ENCODE measurements around the gene CCDC124. TPM values are rescaled to one million over a fixed set of nuclear protein-coding genes. Genes with fewer than 3 reads are reported as not detected.

The CCDC124 gene
- total and polyA plus RNA-seq, 3 experiments from 2014 or later = 65.7 to 195 (median 184) TPM

GRCh38 chr19:17922138-17922537 is 10.7 kb upstream of the CCDC124 start:
- POLR2A ChIA-PET = no interaction called here
- H3K4me3 ChIP-seq (ENCODE audit: low read length) = no peak overlapping the region
- H3K27ac Mint-ChIP-seq = peak overlapping the region in 1 of 8 donors; percentile 29
- H3K27ac ChIP-seq (ENCODE audit: low read depth, low read length) = no peak overlapping the region
- no peaks in the 10 kb centered on the region for H3K4me1 Mint-ChIP-seq
- no peak for DNase-seq
- H3K36me3 ChIP-seq (ENCODE audit: insufficient read depth, low read length) = no peaks in the 10 kb centered on the region
- H3K4me3 Mint-ChIP-seq = no peak overlapping the region
- CTCF ChIA-PET = interaction anchor here (1.9 kb wide), 1 partner anchor 10 kb away, joined by 3 read pairs; the partner anchor contains the start of gene CCDC124
- peaks cover 0 to 2% (median 0%) of the 10 kb centered on the region in 3 donors for H3K36me3 Mint-ChIP-seq
- H3K9me3 ChIP-seq (ENCODE audit: low read length) = no peaks in the 10 kb centered on the region
- peaks cover 0 to 4% (median 0%) of the 10 kb centered on the region in 5 donors for H3K9me3 Mint-ChIP-seq
- no peaks in the 10 kb centered on the region for H3K27me3 ChIP-seq (ENCODE audit: insufficient read depth, low read length, poor library complexity, severe bottlenecking)
- no peaks in the 10 kb centered on the region for H3K4me1 ChIP-seq (ENCODE audit: insufficient read depth, low read length)
- peaks cover 8 to 18% of the 10 kb centered on the region in 2 donors for H3K27me3 Mint-ChIP-seq

- Mint-ChIP-seq H3K4me3 (no peak overlapping the region), H3K4me1 (no peaks in the 10 kb centered on the region), H3K27me3 (peaks cover 4 to 11% of the 10 kb centered on the region in 2 donors), H3K9me3 (no peaks in the 10 kb centered on the region), H3K27ac (peak overlapping the region in 1 of 8 donors; percentile 52), H3K36me3 (peaks cover 0 to 2% (median 0%) of the 10 kb centered on the region in 3 donors)
- H3K9me3 ChIP-seq (ENCODE audit: low read length) = no peaks in the 10 kb centered on the region
- DNase-seq = no peak
- no peak overlapping the region for H3K4me3 ChIP-seq (ENCODE audit: low read length)
- ChIA-PET CTCF (no interaction called here), POLR2A (no interaction called here)
- H3K27ac ChIP-seq (ENCODE audit: low read depth, low read length) = no peak overlapping the region
- no peaks in the 10 kb centered on the region for H3K4me1 ChIP-seq (ENCODE audit: insufficient read depth, low read length)
- no peaks in the 10 kb centered on the region for H3K27me3 ChIP-seq (ENCODE audit: insufficient read depth, low read length, poor library complexity, severe bottlenecking)
- no peaks in the 10 kb centered on the region for H3K36me3 ChIP-seq (ENCODE audit: insufficient read depth, low read length)
These were observed 6.8 kb upstream of the CCDC124 start for GRCh38 chr19:17926044-17926443.

- Mint-ChIP-seq H3K27ac (peak overlapping the region in 1 of 8 donors; percentile 57), H3K27me3 (peaks cover 4 to 7% of the 10 kb centered on the region in 2 donors)
These were observed 3.8 kb upstream of the CCDC124 start for GRCh38 chr19:17929056-17929455.

GRCh38 chr19:17931532-17932191 is 1.2 kb upstream of the CCDC124 start:
- Mint-ChIP-seq H3K4me1 (peaks cover 14 to 31% (median 16%) of the 10 kb centered on the region in 3 donors), H3K4me3 (peak overlapping the region; percentile 63 to 92 (median 88)), H3K9me3 (no peaks in the 10 kb centered on the region), H3K36me3 (peaks cover 0 to 6% (median 0%) of the 10 kb centered on the region in 3 donors), H3K27ac (peak overlapping the region; percentile 17 to 80 (median 61)), H3K27me3 (no peaks in the 10 kb centered on the region)
- Histone ChIP-seq H3K9me3 (ENCODE audit: low read length) (no peaks in the 10 kb centered on the region), H3K36me3 (ENCODE audit: insufficient read depth, low read length) (no peaks in the 10 kb centered on the region), H3K4me3 (ENCODE audit: low read length) (peak overlapping the region; percentile 14), H3K27ac (ENCODE audit: low read depth, low read length) (no peak overlapping the region), H3K4me1 (ENCODE audit: insufficient read depth, low read length) (peaks cover 14% of the 10 kb centered on the region), H3K27me3 (ENCODE audit: insufficient read depth, low read length, poor library complexity, severe bottlenecking) (no peaks in the 10 kb centered on the region)
- no peak for DNase-seq
- CTCF ChIA-PET = interaction anchor here (1.0 to 9.9 kb wide), 19 partner anchors 9 to 229 kb away, joined by 3 to 213 read pairs (median 4); partner anchors contain the start of genes JAK3, PIK3R2, RPL18A and SLC5A5
- POLR2A ChIA-PET = interaction anchor here (0.6 to 3.2 kb wide), 3 partner anchors 61 to 72 kb away, joined by 3 to 124 read pairs (median 12); partner anchors contain the start of gene RPL18A

More at GRCh38 chr19:17929056-17929455, 3.8 kb upstream of the CCDC124 start:
- H3K4me3 Mint-ChIP-seq = peak overlapping the region in 2 of 7 donors; percentile 13 to 81
- DNase-seq = no peak
- ChIA-PET POLR2A (no interaction called here), CTCF (interaction anchor here (1.2 to 8.7 kb wide), 2 partner anchors 49 to 72 kb away, joined by 3 to 213 read pairs; partner anchors contain the start of gene RPL18A)
- peaks cover 14 to 25% (median 14%) of the 10 kb centered on the region in 3 donors for H3K4me1 Mint-ChIP-seq
- peaks cover 0 to 3% (median 2%) of the 10 kb centered on the region in 3 donors for H3K36me3 Mint-ChIP-seq
- H3K9me3 ChIP-seq (ENCODE audit: low read length) = no peaks in the 10 kb centered on the region
- H3K27me3 ChIP-seq (ENCODE audit: insufficient read depth, low read length, poor library complexity, severe bottlenecking) = no peaks in the 10 kb centered on the region
- H3K9me3 Mint-ChIP-seq = no peaks in the 10 kb centered on the region
- H3K4me1 ChIP-seq (ENCODE audit: insufficient read depth, low read length) = peaks cover 14% of the 10 kb centered on the region
- no peak overlapping the region for H3K4me3 ChIP-seq (ENCODE audit: low read length)
- H3K27ac ChIP-seq (ENCODE audit: low read depth, low read length) = no peak overlapping the region
- no peaks in the 10 kb centered on the region for H3K36me3 ChIP-seq (ENCODE audit: insufficient read depth, low read length)

- peaks cover 0 to 15% (median 2%) of the 10 kb centered on the region in 3 donors for H3K36me3 Mint-ChIP-seq
- Histone ChIP-seq H3K4me3 (ENCODE audit: low read length) (peak overlapping the region; percentile 83), H3K27ac (ENCODE audit: low read depth, low read length) (peak overlapping the region; percentile 82), H3K27me3 (ENCODE audit: insufficient read depth, low read length, poor library complexity, severe bottlenecking) (no peaks in the 10 kb centered on the region), H3K4me1 (ENCODE audit: insufficient read depth, low read length) (peaks cover 14% of the 10 kb centered on the region), H3K9me3 (ENCODE audit: low read length) (no peaks in the 10 kb centered on the region), H3K36me3 (ENCODE audit: insufficient read depth, low read length) (no peaks in the 10 kb centered on the region)
- peak overlapping the region; percentile 84 to 97 (median 92) for H3K4me3 Mint-ChIP-seq
- no peaks in the 10 kb centered on the region for H3K27me3 Mint-ChIP-seq
- no peaks in the 10 kb centered on the region for H3K9me3 Mint-ChIP-seq
- ChIA-PET POLR2A (interaction anchor here (0.6 to 3.2 kb wide), 8 partner anchors 14 to 270 kb away, joined by 3 to 124 read pairs (median 4); partner anchors contain the start of genes JAK3, RAB3A and RPL18A), CTCF (interaction anchor here (0.8 to 9.9 kb wide), 15 partner anchors 9 to 231 kb away, joined by 3 to 213 read pairs (median 5); partner anchors contain the start of gene RPL18A)
- peak overlapping the region; percentile 71 to 100 (median 96) for H3K27ac Mint-ChIP-seq
- H3K4me1 Mint-ChIP-seq = peaks cover 14 to 35% (median 18%) of the 10 kb centered on the region in 3 donors
- DNase-seq = no peak
These were observed 757 bp downstream of the CCDC124 start for GRCh38 chr19:17933414-17934129.

GRCh38 chr19:17936379-17936778 is 3.6 kb downstream of the CCDC124 start:
- Mint-ChIP-seq H3K4me1 (peaks cover 14 to 34% (median 18%) of the 10 kb centered on the region in 3 donors), H3K27me3 (no peaks in the 10 kb centered on the region), H3K9me3 (no peaks in the 10 kb centered on the region), H3K4me3 (no peak overlapping the region), H3K36me3 (peaks cover 0 to 28% (median 2%) of the 10 kb centered on the region in 3 donors), H3K27ac (no peak overlapping the region)
- H3K27me3 ChIP-seq (ENCODE audit: insufficient read depth, low read length, poor library complexity, severe bottlenecking) = no peaks in the 10 kb centered on the region
- H3K4me1 ChIP-seq (ENCODE audit: insufficient read depth, low read length) = peaks cover 14% of the 10 kb centered on the region
- H3K36me3 ChIP-seq (ENCODE audit: insufficient read depth, low read length) = no peaks in the 10 kb centered on the region
- no peak overlapping the region for H3K27ac ChIP-seq (ENCODE audit: low read depth, low read length)
- ChIA-PET POLR2A (interaction anchor here (0.6 to 1.0 kb wide), 2 partner anchors 77 to 301 kb away, joined by 3 to 4 read pairs; partner anchors contain the start of gene RPL18A), CTCF (interaction anchor here (1.1 to 9.9 kb wide), 4 partner anchors 9 to 80 kb away, joined by 3 to 213 read pairs (median 103); partner anchors contain the start of gene RPL18A)
- H3K4me3 ChIP-seq (ENCODE audit: low read length) = no peak overlapping the region
- DNase-seq = no peak
- no peaks in the 10 kb centered on the region for H3K9me3 ChIP-seq (ENCODE audit: low read length)

- no peaks in the 10 kb centered on the region for H3K9me3 Mint-ChIP-seq
- no peak for DNase-seq
- H3K36me3 ChIP-seq (ENCODE audit: insufficient read depth, low read length) = no peaks in the 10 kb centered on the region
- H3K27me3 ChIP-seq (ENCODE audit: insufficient read depth, low read length, poor library complexity, severe bottlenecking) = no peaks in the 10 kb centered on the region
- H3K4me3 ChIP-seq (ENCODE audit: low read length) = no peak overlapping the region
- H3K4me1 ChIP-seq (ENCODE audit: insufficient read depth, low read length) = peaks cover 8% of the 10 kb centered on the region
- no peak overlapping the region for H3K27ac Mint-ChIP-seq
- H3K9me3 ChIP-seq (ENCODE audit: low read length) = no peaks in the 10 kb centered on the region
- peaks cover 11 to 26% (median 12%) of the 10 kb centered on the region in 3 donors for H3K4me1 Mint-ChIP-seq
- H3K27me3 Mint-ChIP-seq = no peaks in the 10 kb centered on the region
- ChIA-PET POLR2A (interaction anchor here (1.2 to 2.6 kb wide), 2 partner anchors 60 to 63 kb away, joined by 3 to 13 read pairs; no protein-coding TSS in a partner anchor), CTCF (interaction anchor here (1.2 to 9.9 kb wide), 16 partner anchors 9 to 173 kb away, joined by 3 to 213 read pairs (median 8); partner anchors contain the start of gene RPL18A)
- H3K27ac ChIP-seq (ENCODE audit: low read depth, low read length) = no peak overlapping the region
- peaks cover 0 to 37% (median 2%) of the 10 kb centered on the region in 3 donors for H3K36me3 Mint-ChIP-seq
- H3K4me3 Mint-ChIP-seq = no peak overlapping the region
These were observed 4.6 kb downstream of the CCDC124 start for GRCh38 chr19:17937371-17937900.

All from CD8-positive, alpha-beta memory T cell (primary cell).